ENCODE measurements around the gene PDGFB. TPM values are rescaled to one million over a fixed set of nuclear protein-coding genes. Genes with fewer than 3 reads are reported as not detected.

PDGFB gene
- total RNA-seq, 1 donor from 2014 or later, result 1.1 TPM

DNA sequence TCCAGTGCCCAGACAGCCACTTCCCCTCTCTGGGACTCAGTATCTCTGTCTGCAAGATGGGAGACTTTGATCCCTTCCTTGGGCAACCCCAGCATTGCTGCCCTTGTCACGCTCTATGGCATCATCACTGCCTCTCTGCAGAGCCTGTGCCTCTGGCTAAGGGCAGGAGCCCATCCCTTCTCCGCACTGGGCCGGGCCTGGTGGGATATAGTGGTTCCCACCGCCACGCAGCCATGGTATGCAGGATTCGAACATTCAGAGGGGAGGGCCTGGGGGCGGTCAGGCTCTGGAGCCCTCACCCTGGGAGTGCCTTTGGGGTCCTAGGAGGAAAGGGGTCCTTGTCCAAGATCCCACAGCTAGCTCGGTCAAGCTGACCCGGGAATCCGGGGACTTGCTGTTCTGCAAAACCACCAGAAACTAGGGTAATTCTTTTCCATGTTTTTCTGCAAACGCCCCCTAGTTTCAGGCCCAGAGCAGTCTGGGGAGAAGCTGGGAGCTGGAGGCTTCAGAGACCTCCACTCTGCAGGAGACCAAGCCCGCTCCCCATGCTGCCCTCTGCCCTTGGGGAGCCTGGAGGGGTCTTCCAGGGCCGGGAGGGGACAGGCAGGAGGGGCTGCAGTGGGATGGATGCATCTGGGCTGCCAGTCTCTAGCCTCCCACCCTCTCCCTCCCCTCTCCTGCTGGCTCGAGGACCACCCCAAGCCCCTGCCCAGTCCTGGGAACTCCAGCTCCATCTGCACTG, 67.9 kb downstream of the PDGFB start:
- TF ChIP-seq, protein P1, sequence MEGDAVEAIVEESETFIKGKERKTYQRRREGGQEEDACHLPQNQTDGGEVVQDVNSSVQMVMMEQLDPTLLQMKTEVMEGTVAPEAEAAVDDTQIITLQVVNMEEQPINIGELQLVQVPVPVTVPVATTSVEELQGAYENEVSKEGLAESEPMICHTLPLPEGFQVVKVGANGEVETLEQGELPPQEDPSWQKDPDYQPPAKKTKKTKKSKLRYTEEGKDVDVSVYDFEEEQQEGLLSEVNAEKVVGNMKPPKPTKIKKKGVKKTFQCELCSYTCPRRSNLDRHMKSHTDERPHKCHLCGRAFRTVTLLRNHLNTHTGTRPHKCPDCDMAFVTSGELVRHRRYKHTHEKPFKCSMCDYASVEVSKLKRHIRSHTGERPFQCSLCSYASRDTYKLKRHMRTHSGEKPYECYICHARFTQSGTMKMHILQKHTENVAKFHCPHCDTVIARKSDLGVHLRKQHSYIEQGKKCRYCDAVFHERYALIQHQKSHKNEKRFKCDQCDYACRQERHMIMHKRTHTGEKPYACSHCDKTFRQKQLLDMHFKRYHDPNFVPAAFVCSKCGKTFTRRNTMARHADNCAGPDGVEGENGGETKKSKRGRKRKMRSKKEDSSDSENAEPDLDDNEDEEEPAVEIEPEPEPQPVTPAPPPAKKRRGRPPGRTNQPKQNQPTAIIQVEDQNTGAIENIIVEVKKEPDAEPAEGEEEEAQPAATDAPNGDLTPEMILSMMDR (IDR thresholded peaks at IDR 0.05; ENCODE audit: insufficient read depth, low read length, severe bottlenecking), result no peak
- no peak overlapping the region for H3K4me3 ChIP-seq (ENCODE audit: low read depth, low read length)
- H3K36me3 ChIP-seq (ENCODE audit: control insufficient read depth, insufficient read depth, low read length), result no peaks in the 10 kb centered on the region
- DNase-seq (ENCODE audit: low read depth), result no peak
- no peaks in the 10 kb centered on the region for H3K27me3 ChIP-seq (ENCODE audit: control insufficient read depth, insufficient read depth, low read length)
- no peak for FAIRE-seq

DNA sequence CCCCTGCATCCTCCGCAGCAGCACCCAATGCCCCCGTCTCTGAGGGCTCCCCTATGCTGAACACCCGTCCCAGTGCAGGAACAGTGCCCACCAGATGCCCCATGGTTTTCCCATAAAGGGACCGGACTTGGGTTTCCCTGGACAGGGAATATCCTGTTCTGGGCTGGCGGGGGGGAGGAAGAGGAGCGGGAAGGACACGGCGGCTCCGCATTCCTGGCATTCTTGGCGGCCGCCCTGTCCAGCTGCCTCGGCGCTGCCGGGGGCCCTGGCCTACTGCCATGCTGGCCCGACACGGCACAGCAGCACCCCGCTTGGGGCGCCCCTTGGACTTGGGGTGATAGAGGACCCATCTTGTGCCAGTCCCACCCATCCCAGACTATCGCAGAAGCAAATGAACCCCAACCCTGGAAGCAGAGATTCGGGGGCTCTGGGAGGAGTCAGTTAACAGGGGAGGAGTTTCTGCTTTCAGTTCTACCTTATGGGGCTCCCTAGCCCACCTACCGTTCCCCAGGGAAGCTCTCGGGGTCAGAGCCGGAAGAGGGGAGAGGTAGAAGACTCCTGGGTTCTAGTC, 68.6 kb downstream of the PDGFB start:
- Histone ChIP-seq H3K27me3 (ENCODE audit: control insufficient read depth, insufficient read depth, low read length) (no peaks in the 10 kb centered on the region), H3K4me3 (ENCODE audit: low read depth, low read length) (no peak overlapping the region), H3K36me3 (ENCODE audit: control insufficient read depth, insufficient read depth, low read length) (no peaks in the 10 kb centered on the region)
- no peak for FAIRE-seq
- TF ChIP-seq, protein P1 (IDR thresholded peaks at IDR 0.05; ENCODE audit: insufficient read depth, low read length, severe bottlenecking), result no peak
- DNase-seq (ENCODE audit: low read depth), result no peak

DNA sequence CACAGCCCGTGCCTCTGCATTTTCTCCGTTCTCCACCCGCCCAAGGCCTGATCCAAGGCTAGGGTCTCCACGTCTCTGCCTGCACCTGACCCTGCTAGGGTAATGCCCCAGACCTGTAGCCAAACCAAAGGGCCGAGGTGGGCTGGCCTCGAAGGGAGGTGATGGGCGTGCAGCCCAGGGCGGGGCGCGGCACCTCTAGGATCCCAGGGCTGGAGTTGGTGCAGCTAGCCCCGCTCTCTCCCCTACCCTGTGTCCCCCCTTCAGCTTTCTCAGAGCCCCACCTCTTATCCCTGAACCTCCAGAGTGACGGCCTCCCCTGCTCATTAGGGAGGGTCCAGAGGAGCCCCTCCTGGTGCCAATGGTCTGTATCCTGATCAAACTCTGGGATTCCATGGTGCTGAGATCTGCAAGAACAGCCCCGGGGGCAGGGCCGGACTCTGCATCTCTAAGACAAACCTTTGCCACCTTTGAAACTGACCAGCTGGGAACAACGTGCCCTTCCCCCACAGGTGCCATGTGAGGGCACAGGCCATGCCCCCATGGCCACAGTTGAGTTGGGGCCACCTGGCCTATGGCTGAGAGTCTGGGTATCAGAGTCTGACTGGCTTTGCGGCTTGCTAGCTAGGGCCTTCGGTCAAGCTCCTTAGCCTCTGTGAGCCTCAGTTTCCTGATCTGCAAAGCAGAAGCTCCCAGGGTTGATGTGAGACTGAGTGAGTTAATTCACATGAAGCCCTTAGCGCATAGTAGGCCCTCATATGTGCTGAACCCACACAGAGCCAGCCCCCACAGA, 69.2 kb downstream of the PDGFB start:
- FAIRE-seq (no peak), DNase-seq (ENCODE audit: low read depth) (no peak)
- Histone ChIP-seq H3K4me3 (ENCODE audit: low read depth, low read length) (no peak overlapping the region), H3K36me3 (ENCODE audit: control insufficient read depth, insufficient read depth, low read length) (no peaks in the 10 kb centered on the region), H3K27me3 (ENCODE audit: control insufficient read depth, insufficient read depth, low read length) (no peaks in the 10 kb centered on the region)
- TF ChIP-seq, protein P1 (IDR thresholded peaks at IDR 0.05; ENCODE audit: insufficient read depth, low read length, severe bottlenecking), result no peak

DNA sequence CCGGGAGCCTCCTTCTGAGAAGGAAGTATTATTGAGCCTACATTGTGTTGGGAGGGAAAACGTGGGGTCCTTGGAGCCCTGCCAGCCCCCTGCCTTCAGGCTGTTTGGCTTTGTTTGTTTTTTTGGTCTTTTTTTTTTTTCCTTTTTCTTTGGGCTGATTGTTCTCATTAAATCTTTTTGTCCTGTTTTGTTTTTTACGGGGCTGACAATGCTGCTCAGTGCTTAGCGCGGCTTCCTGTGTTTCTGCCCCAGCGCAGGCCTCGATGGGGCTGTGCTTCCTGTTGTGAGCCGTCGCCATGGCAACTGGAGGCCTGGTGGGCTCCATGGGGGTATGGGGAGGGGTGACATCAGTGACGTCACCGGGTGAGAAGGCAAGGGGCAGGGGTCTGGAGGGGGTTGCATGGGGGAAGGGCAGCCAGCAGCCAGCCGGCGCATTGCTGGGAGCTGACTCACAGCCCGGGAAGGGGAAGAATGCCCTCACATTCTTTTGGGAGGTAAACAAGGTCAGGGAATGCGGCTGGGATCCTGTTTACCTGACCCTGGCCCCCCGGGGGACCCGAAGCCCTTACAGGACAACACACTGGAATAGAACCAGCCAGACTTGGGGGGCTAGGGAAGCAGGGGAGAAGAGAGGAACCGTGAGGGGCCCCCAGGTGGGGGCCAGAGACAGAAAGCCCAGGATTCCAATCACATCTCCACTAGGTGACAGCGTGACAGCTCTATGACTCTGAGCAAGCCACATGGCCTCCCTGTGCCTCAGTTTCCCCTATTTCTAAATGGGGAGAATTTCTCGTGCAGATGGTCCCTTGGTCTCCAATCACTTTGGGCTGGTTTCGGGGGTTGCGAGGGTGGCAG, 70.1 kb downstream of the PDGFB start:
- Histone ChIP-seq H3K27me3 (ENCODE audit: control insufficient read depth, insufficient read depth, low read length) (no peaks in the 10 kb centered on the region), H3K4me3 (ENCODE audit: low read depth, low read length) (no peak overlapping the region), H3K36me3 (ENCODE audit: control insufficient read depth, insufficient read depth, low read length) (no peaks in the 10 kb centered on the region)
- DNase-seq (ENCODE audit: low read depth), result peak; percentile 47
- no peak for FAIRE-seq
- TF ChIP-seq, protein P1 (IDR thresholded peaks at IDR 0.05; ENCODE audit: insufficient read depth, low read length, severe bottlenecking), result no peak

DNA sequence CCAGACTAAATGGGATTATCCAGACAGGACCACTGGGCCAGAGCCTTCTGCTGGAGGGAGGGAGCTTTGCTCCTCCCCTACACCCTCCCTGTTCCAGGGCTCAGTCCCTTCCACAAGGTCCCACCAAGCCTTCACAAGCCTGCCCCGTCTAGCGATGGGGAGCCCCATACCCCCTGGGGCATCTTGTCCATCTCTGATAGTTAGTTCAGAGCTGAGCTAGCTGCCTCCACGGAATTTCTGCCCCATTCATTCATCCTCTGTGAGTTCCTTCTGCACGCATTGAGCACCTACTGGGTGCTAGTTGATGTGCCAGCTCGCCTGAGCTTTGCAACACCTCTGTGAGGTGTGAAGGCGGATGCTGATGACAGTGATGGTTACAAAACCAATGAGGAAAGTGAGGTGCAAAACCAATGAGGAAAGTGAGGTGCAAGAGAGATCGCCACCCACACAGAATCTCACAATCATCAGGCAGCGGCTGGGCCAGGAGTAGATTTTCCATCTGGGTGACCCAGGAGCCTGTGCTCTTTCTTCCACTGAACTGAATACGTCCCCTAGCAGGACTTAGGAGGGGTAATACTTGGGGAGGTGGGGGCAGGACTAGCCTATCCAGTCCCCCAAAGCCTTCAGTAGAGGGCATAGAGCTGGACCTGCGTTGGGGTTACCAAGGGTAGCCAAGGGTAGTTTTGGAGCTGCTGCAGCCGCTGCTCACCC, 70.8 kb downstream of the PDGFB start:
- no peaks in the 10 kb centered on the region for H3K27me3 ChIP-seq (ENCODE audit: control insufficient read depth, insufficient read depth, low read length)
- FAIRE-seq, result peak; percentile 92
- H3K36me3 ChIP-seq (ENCODE audit: control insufficient read depth, insufficient read depth, low read length), result no peaks in the 10 kb centered on the region
- TF ChIP-seq, protein P1 (IDR thresholded peaks at IDR 0.05; ENCODE audit: insufficient read depth, low read length, severe bottlenecking), result no peak
- no peak overlapping the region for H3K4me3 ChIP-seq (ENCODE audit: low read depth, low read length)
- DNase-seq (ENCODE audit: low read depth), result no peak

All from bronchial epithelial cell (primary cell).